Keratinocyte (primary cell): Measurements from ENCODE around the gene LDLRAD4. TPM values are rescaled to one million over a fixed set of nuclear protein-coding genes. Genes with fewer than 3 reads are reported as not detected.

Experiments used
- DNase-seq: peaks from one replicate; pipeline ENCODE4 v3.0.0-alpha.2; 2011; ENCODE audit warnings: low read depth, missing footprints, low spot score
- FAIRE-seq: peaks from 2 replicates; lab custom pipeline; 2011; peaks lifted over from hg19 to GRCh38; lab: Jason Lieb, UNC
- H2AFZ ChIP-seq: 2 replicates; pipeline ENCODE4 v1.6.0; 2012; ENCODE audit warnings: low read length, control low read depth, inconsistent platforms; ENCODE audit not compliant: control insufficient read depth
- H3K27ac ChIP-seq: 2 replicates; pipeline ENCODE4 v1.5.1; 2011; ENCODE audit warnings: low read length; ENCODE audit not compliant: control insufficient read depth, insufficient read depth
- H3K27me3 ChIP-seq: 3 replicates; pipeline ENCODE4 v1.6.0; 2011; ENCODE audit warnings: low read length; ENCODE audit not compliant: control insufficient read depth, insufficient read depth; ENCODE audit errors: extremely low read depth
- H3K36me3 ChIP-seq, 2 experiments: 2 replicates in 1 of 2; 3 replicates in 1 of 2; pipeline ENCODE4 v1.5.1; 2011; ENCODE audit warnings: low read length in 2 of 2, mild to moderate bottlenecking in 1 of 2; ENCODE audit not compliant: control insufficient read depth in 2 of 2, insufficient read depth in 2 of 2; ENCODE audit errors: extremely low read depth in 1 of 2
- H3K4me1 ChIP-seq: 3 replicates; pipeline ENCODE4 v1.5.1; 2011; ENCODE audit warnings: low read length; ENCODE audit not compliant: control insufficient read depth, insufficient read depth; ENCODE audit errors: extremely low read depth
- H3K4me2 ChIP-seq: 3 replicates; pipeline ENCODE4 v1.6.0; 2011; ENCODE audit warnings: low read depth, low read length; ENCODE audit not compliant: control insufficient read depth, insufficient read depth; ENCODE audit errors: extremely low read depth
- H3K4me3 ChIP-seq, 3 experiments: fragments of 200-600 bp in 1 of 3; sonication (generic) in 1 of 3; 2 replicates in 2 of 3; 3 replicates in 1 of 3; pipeline ENCODE4 v1.5.1; 2011 to 2016; ENCODE audit warnings: low read length in 3 of 3, mild to moderate bottlenecking in 3 of 3, control low read depth in 2 of 3, inconsistent platforms in 1 of 3, low read depth in 1 of 3, mixed read lengths in 1 of 3, mixed run types in 1 of 3, moderate library complexity in 1 of 3; ENCODE audit not compliant: control insufficient read depth in 2 of 3, insufficient read depth in 2 of 3; ENCODE audit errors: extremely low read depth in 1 of 3
- H3K79me2 ChIP-seq: 2 replicates; pipeline ENCODE4 v1.6.0; 2012; ENCODE audit warnings: low read length; ENCODE audit not compliant: control insufficient read depth, insufficient read depth
- H3K9ac ChIP-seq: 3 replicates; pipeline ENCODE4 v1.6.0; 2011; ENCODE audit warnings: low read length; ENCODE audit not compliant: control insufficient read depth, insufficient read depth; ENCODE audit errors: extremely low read depth
- H3K9me1 ChIP-seq: 3 replicates; pipeline ENCODE4 v1.6.0; 2011; ENCODE audit warnings: low read length; ENCODE audit not compliant: control insufficient read depth, insufficient read depth; ENCODE audit errors: extremely low read depth
- H3K9me3 ChIP-seq: 2 replicates; pipeline ENCODE4 v1.5.1; 2012; ENCODE audit warnings: low read depth, low read length; ENCODE audit not compliant: control insufficient read depth
- H4K20me1 ChIP-seq: 3 replicates; pipeline ENCODE4 v1.6.0; 2011; ENCODE audit warnings: low read length; ENCODE audit not compliant: control insufficient read depth, insufficient read depth; ENCODE audit errors: extremely low read depth
- EZH2 ChIP-seq: IDR thresholded peaks from one replicate; pipeline ENCODE4 v1.6.1; 2012; ENCODE audit warnings: inconsistent platforms, mild to moderate bottlenecking, low read length, moderate library complexity
- dilution Hi-C: fragments of 300-500 bp; cut with MboI; formaldehyde crosslinking; loops from one replicate; pipeline ENCODE4 v1.7.0; 2020; ENCODE audit warnings: low sequenced_read_pairs; ENCODE audit not compliant: extremely low pct_ligation_motif_present
- polyA minus RNA-seq, 3 experiments: library from RNA; depleted of rRNA, polyadenylated mRNA; stranded (reverse); fragments of >200 nt; gene quantifications; 1 replicate in 1 of 3; 2 replicates in 1 of 3; 3 replicates in 1 of 3; pipeline ENCODE4 v1.2.3, GENCODE V29; 2011
- polyA plus RNA-seq, 5 experiments: library from polyadenylated mRNA; depleted of rRNA in 3 of 5; stranded (reverse) in 3 of 5; stranded (forward) in 1 of 5; unstranded in 1 of 5; fragments of >200 nt; gene quantifications; 1 replicate in 1 of 5; 2 replicates in 3 of 5; 3 replicates in 1 of 5; pipeline versions ENCODE4 v1.2.1 to v1.2.3, GENCODE V29; 2011 to 2012; ENCODE audit warnings: missing spikeins in 2 of 5, low read depth in 1 of 5, low replicate concordance in 1 of 5
- TF ChIP-seq, protein P1 (sequence below), 3 experiments: IDR thresholded peaks in 1 of 3; conservative IDR thresholded peaks in 1 of 3; optimal IDR thresholded peaks in 1 of 3; 2 replicates in 2 of 3; 3 replicates in 1 of 3; pipeline versions ENCODE3 to v1.5.1; 2011; ENCODE audit warnings: low read length in 3 of 3, mild to moderate bottlenecking in 3 of 3, moderate library complexity in 2 of 3, control low read depth in 1 of 3, inconsistent platforms in 1 of 3; ENCODE audit not compliant: insufficient read depth in 2 of 3; ENCODE audit errors: extremely low read depth in 1 of 3

Gene LDLRAD4
- under 0.01 to 0.04 TPM in 2 of 3 replicates, not detected in the other for polyA plus RNA-seq
- not detected for polyA plus RNA-seq (2011; ENCODE audit: low read depth)
- not detected in 2 replicates for polyA plus RNA-seq (2011; cell fraction: cytosol; rRNA removed)
- 0.03 and 0.04 TPM in 2 replicates for polyA plus RNA-seq (2011; cell fraction: nucleus; rRNA removed)
- 0.11 and 0.13 TPM in 2 replicates for polyA plus RNA-seq (2012; ENCODE audit: low replicate concordance)
- polyA minus RNA-seq, result 0.03 TPM in 1 of 3 replicates, not detected in the others
- not detected for polyA minus RNA-seq (2011; cell fraction: cytosol; rRNA and poly(A)+ RNA removed)
- polyA minus RNA-seq (2011; cell fraction: nucleus; rRNA and poly(A)+ RNA removed), result not detected in 2 replicates

DNA sequence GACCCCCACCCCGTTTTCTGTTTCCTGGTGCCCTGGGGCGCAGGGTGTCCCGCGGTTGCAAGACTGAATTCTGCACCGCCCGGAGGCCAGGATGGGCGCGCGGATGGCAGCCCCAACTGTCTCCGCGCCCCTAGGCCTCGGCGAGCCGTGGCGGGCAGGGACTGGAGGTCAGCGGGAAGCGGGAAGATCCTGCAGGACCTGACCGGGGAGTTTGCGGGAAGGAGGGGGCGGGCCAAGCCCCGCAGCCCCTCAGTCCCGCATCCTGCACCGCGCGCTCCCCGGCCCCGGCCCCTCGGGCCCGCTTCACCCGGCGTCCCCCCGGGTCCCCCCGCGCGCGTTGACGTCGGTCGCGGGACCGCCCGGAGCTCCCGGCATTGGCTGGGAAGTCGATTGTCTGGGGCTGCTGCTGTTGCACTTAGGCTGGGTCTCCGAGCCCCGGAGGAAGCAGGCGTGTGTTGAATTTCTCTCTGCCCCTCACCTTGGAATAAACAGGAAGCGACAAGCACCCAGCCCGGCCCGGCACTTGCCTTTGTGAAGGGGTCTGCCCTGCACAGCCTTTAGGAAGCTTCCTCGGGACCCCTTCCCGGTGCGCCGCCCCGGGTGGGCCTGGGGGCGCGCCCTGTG is at the start of gene LDLRAD4:
Gene LDLRAD4, plus strand, starts transcription at position 393 of the 624 bp plus-strand sequence.
- Histone ChIP-seq H3K27ac (no peak within 1 kb of the TSS), H3K4me2 (peak within 1 kb of the TSS; percentile 10), H3K9me3 (no peaks in the 10 kb centered on the region), H3K9ac (no peak within 1 kb of the TSS), H2AFZ (no peak within 1 kb of the TSS), H3K27me3 (peaks cover 63% of the 10 kb centered on the region), H3K36me3 (no peaks in the 10 kb centered on the region), H4K20me1 (no peaks in the 10 kb centered on the region), H3K79me2 (no peaks in the 10 kb centered on the region), H3K4me1 (no peaks in the 10 kb centered on the region), H3K9me1 (no peaks in the 10 kb centered on the region), H3K4me3 (peak within 1 kb of the TSS; percentile 5 to 29 (median 27))
- DNase-seq (no peak), FAIRE-seq (no peak)
- peak; percentile 76 for TF ChIP-seq EZH2
- TF ChIP-seq, protein P1, sequence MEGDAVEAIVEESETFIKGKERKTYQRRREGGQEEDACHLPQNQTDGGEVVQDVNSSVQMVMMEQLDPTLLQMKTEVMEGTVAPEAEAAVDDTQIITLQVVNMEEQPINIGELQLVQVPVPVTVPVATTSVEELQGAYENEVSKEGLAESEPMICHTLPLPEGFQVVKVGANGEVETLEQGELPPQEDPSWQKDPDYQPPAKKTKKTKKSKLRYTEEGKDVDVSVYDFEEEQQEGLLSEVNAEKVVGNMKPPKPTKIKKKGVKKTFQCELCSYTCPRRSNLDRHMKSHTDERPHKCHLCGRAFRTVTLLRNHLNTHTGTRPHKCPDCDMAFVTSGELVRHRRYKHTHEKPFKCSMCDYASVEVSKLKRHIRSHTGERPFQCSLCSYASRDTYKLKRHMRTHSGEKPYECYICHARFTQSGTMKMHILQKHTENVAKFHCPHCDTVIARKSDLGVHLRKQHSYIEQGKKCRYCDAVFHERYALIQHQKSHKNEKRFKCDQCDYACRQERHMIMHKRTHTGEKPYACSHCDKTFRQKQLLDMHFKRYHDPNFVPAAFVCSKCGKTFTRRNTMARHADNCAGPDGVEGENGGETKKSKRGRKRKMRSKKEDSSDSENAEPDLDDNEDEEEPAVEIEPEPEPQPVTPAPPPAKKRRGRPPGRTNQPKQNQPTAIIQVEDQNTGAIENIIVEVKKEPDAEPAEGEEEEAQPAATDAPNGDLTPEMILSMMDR (optimal IDR thresholded peaks at IDR 0.05 in 1 of 3, IDR thresholded peaks at IDR 0.05 in 1 of 3, conservative IDR thresholded peaks at IDR 0.05 in 1 of 3; ENCODE audit: extremely low read depth in 1 of 3, insufficient read depth in 2 of 3, low read length in 3 of 3), result no peak
- dilution Hi-C loops, result loop anchor here (25.0 kb wide), 1 partner anchor 419 kb away; no protein-coding TSS in a partner anchor

DNA sequence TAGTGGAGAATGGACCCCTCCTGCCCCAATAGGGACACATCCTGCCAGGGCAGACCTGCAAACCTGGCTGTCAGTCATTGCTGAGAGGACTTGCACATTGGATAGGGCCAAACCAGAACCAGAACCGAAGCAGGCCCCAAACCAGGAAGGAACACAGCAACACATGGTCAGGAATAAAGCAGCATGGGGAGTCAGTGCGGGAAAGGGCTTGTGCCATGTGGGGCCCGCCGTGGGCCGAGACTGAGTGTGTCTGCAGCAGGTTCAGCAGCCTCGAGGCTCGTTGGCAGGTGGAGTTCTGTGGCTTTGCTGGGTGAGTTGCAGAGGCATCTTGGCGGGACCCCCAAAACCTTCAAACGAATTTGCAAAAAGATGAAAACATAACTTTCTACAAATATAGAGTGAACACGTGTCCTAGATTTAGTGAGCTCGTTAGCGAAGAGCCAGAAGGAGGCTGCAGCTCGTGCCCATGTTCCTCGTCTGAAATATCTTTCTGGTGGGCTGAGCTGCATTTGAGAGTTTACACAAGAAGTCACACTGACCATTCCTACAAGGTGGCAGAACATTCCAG is 44.9 kb upstream of the LDLRAD4 start:
- no peaks in the 10 kb centered on the region for H3K4me1 ChIP-seq
- no peaks in the 10 kb centered on the region for H3K27me3 ChIP-seq
- no peak overlapping the region for H3K4me3 ChIP-seq
- no peak overlapping the region for H3K4me2 ChIP-seq
- H3K9ac ChIP-seq, result no peak overlapping the region
- H3K79me2 ChIP-seq, result no peaks in the 10 kb centered on the region
- H4K20me1 ChIP-seq, result no peaks in the 10 kb centered on the region
- no peaks in the 10 kb centered on the region for H3K36me3 ChIP-seq
- H2AFZ ChIP-seq, result no peak overlapping the region
- dilution Hi-C loops, result no loop called here
- DNase-seq (no peak), FAIRE-seq (no peak)
- no peak for TF ChIP-seq EZH2
- TF ChIP-seq, protein P1 (optimal IDR thresholded peaks at IDR 0.05 in 1 of 3, IDR thresholded peaks at IDR 0.05 in 1 of 3, conservative IDR thresholded peaks at IDR 0.05 in 1 of 3; ENCODE audit: extremely low read depth in 1 of 3, insufficient read depth in 2 of 3, low read length in 3 of 3), result no peak
- no peak overlapping the region for H3K27ac ChIP-seq
- no peaks in the 10 kb centered on the region for H3K9me1 ChIP-seq
- H3K9me3 ChIP-seq, result no peaks in the 10 kb centered on the region
